Heart left ventricle (tissue), 13 donors: ENCODE measurements around the gene HCK.

Experiments
- CTCF ChIP-seq, 12 donors: fragments of 200-600 bp; sonication (generic) in 4 of 12; IDR thresholded peaks; one replicate each; pipeline versions ENCODE4 v1.5.0 to v1.8.0; 2018 to 2022; ENCODE audit warnings: antibody characterized with exemption in 12 of 12, mild to moderate bottlenecking in 5 of 12
- POLR2A ChIP-seq, 2 donors: fragments of 450-650 bp; IDR thresholded peaks; one replicate each; pipeline ENCODE4 v1.6.1; 2017; ENCODE audit warnings: antibody characterized with exemption in 2 of 2, mild to moderate bottlenecking in 2 of 2, moderate library complexity in 2 of 2
- donor health status: ischemic (EF 13 %, LVEDD 7.1; RV severe dilation, severe dysfunction).
- donor health status: DM: no; HTN: yes; CAD: no.
- donor health status: DM: no; HTN: no; CAD: no.
- donor health status: ischemic (EF 25% LVEDD 6.9; RV normal size, moderate dysfunction).
- donor health status: ischemic (EF 25% LVEDD 5.7; RV mildly dilated, moderate dysfunction).
- donor health status: ischemic (EF 35%, LVEDD 5.7; RV mildly dilated, moderate dysfunction).
- donor health status: nonischemic (EF 11% LVEDD 7.7; RV severe dilation, severe dysfunction).
- donor health status: DM: yes; HTN: yes; CAD: no.
- donor health status: PGD.
- donor health status: ischemic (EF 29% LVEDD 5.4; RV normal size, mild dysfunction).
- donor health status: nonischemic (EF 23%, LVEDD 6.1; RV moderate dilation, normal function).

DNA sequence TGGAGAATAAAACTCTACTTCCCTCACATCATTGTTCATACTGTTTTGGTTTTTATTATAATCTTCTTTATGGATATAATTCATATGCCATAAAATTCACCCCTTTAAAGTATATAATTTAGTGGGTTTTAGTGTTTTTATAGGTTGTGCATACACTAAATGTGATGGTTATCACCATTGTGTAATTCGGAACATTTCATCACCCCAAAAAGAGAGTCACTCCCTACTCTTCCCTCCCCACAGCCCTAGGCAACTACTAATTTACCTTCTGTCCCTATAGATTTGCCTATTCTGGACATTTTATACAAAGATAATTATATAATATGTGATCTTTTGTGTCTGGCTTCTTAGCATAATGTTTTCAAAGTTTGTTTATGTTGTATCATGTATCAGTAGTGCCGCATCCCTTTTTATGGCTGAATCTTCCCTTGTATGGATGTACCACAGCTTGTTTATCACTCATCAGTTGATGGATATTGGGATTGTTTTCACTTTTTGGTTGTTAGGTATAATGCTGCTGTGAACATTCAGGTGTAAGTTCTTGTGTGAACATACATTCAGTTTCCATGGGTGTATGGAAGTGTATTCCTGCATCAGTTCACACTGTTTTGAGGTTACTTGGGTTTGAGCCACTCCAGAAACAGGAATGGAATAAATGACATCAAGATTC, 61.7 kb downstream of the HCK start:
- TF ChIP-seq CTCF (IDR thresholded peaks at IDR 0.05), result no peak
- TF ChIP-seq POLR2A (IDR thresholded peaks at IDR 0.05), result no peak
